KOPT-K1 (cell line): ENCODE measurements around the gene UBAC1.
A peak's percentile ranks its signal among the peaks of the same experiment; 100 is the strongest.

Experiments
- H3K27ac ChIP-seq: fragments of 200-600 bp; sonication (generic); 2 replicates; pipeline ENCODE4 v1.5.1; 2016; ENCODE audit warnings: antibody characterized with exemption, mild to moderate bottlenecking, low read depth, low read length; ENCODE audit not compliant: poor library complexity, severe bottlenecking
- H3K36me3 ChIP-seq: fragments of 200-600 bp; sonication (generic); 2 replicates; pipeline ENCODE4 v1.5.1; 2017; ENCODE audit warnings: antibody characterized with exemption, mild to moderate bottlenecking, low read length, moderate library complexity; ENCODE audit not compliant: insufficient read depth
- H3K9me3 ChIP-seq: fragments of 200-600 bp; sonication (generic); 2 replicates; pipeline ENCODE4 v1.5.1; 2017; ENCODE audit warnings: antibody characterized with exemption, low read length, mild to moderate bottlenecking; ENCODE audit not compliant: insufficient read depth, poor library complexity, severe bottlenecking

The UBAC1 gene, protein sequence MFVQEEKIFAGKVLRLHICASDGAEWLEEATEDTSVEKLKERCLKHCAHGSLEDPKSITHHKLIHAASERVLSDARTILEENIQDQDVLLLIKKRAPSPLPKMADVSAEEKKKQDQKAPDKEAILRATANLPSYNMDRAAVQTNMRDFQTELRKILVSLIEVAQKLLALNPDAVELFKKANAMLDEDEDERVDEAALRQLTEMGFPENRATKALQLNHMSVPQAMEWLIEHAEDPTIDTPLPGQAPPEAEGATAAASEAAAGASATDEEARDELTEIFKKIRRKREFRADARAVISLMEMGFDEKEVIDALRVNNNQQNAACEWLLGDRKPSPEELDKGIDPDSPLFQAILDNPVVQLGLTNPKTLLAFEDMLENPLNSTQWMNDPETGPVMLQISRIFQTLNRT

DNA sequence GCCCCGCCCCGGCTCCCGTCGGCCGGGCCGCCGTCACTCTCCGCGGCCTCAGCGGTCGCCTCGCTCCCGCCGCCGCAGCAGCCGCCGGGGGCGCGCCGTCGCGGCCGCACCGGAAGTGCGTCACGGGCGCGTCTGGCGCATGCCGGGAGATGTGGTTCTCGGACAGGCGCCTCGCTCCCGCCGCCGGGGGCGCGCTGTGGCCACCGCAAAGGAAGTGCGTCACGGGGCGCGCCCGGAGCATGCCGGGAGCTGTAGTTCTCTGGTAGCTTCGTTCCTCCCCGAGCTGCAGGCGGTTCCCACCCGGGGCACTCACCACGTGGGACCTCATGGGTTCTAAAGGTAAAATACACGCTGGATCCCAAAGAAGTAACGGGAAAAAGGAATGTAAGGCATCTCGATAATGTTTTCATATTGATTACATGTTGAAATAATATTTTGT lies at the start of gene UBAC1:
Gene UBAC1, minus strand, starts transcription at position 97 of the 439 bp plus-strand sequence. CDS start 211 bp downstream, outside the sequence.
- peak within 1 kb of the TSS; percentile 56 for H3K27ac ChIP-seq
- no peaks in the 10 kb centered on the region for H3K36me3 ChIP-seq
- no peaks in the 10 kb centered on the region for H3K9me3 ChIP-seq

DNA sequence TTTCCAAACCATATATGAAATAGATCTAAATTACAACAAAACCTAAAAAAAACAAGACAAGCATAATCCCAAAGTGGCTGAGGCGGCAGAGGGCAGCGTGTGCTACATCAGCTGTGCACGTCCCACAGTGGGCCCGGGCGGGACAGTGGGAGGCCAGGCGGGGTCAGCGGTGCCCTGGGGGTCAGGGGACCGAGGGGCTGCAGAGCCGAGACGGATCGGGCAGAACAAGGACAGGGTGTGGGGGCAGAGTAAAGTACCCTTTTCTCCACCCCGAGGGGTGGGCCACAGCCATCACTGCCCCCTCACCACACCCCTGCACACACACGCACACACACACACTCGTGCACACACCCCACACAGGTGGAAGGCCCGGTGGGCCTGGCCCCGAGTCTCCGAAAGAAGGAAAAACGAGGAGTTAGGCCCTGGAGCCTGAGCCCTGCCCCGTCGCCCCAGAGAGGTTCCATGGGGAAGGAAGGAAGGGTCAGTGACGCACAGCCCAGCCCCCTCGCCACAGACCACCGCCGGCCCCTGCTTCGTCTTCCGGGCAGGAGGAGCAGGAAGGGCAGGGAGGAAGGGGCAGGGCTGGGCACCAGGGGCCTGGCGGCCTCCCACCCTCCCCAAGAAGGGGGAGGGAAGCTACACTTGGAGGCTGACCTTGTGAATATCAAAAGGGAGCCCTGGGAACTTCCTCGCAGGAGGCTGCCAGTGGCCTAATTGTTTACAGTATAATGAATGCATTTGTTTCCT lies 49.6 kb upstream of the UBAC1 start:
- H3K9me3 ChIP-seq: no peaks in the 10 kb centered on the region
- H3K27ac ChIP-seq: no peak overlapping the region
- no peaks in the 10 kb centered on the region for H3K36me3 ChIP-seq

DNA sequence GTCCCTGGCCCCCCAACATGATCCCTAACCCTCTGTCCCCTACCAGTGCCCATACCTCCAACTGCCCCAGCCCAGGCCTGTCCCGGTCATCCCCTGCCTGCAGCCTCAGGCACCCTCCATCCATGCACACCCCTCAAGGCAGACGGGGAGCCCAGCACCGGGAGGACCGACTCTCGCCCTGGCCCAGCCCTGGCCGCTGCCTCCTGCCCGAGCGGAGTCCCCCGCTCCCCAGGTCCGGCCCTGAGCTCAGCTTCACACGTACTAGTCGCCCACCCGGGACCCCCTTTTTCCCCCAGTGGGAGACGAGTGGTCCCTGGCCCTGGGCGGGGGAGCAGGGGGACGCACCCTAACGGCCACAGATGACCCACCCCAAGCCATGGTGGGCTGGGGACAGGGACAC lies 49.0 kb upstream of the UBAC1 start:
- no peaks in the 10 kb centered on the region for H3K36me3 ChIP-seq
- no peaks in the 10 kb centered on the region for H3K9me3 ChIP-seq
- H3K27ac ChIP-seq: no peak overlapping the region

DNA sequence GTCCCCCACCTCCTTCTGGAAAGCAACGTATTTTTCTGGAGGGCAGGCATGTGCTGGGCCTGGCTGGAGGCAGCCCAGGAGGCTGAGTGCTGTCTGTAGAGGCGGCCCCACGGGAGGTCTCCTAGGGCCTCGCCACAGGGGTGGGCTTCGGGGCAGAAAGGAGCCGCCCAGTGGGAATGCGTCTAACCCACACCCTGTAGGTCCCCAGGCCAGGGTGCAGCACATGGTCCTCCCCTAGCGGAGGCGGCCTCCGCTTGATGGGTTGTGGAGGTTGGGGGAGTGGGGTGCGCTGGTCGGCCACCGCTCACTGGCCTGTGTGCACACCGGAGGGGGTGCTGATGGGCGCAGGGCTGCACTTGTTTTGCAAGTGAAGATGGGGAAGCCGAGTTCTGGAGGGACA lies 48.3 kb upstream of the UBAC1 start:
- Histone ChIP-seq H3K27ac (no peak overlapping the region), H3K36me3 (no peaks in the 10 kb centered on the region), H3K9me3 (no peaks in the 10 kb centered on the region)

DNA sequence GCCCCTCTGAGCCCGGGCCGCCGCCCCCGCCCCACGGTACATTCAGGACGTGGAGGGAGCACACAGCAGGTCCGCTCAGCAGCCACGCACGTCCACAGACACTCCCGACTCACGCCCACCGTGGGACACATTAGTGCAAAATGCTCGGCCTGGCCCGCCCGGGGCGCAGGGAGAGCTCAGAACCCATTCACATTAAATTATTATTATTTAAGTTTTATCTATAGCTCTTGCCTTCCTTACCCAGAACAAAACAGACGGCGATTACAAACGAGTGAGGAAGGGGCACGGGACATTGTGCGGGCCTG lies 47.5 kb upstream of the UBAC1 start:
- no peak overlapping the region for H3K27ac ChIP-seq

DNA sequence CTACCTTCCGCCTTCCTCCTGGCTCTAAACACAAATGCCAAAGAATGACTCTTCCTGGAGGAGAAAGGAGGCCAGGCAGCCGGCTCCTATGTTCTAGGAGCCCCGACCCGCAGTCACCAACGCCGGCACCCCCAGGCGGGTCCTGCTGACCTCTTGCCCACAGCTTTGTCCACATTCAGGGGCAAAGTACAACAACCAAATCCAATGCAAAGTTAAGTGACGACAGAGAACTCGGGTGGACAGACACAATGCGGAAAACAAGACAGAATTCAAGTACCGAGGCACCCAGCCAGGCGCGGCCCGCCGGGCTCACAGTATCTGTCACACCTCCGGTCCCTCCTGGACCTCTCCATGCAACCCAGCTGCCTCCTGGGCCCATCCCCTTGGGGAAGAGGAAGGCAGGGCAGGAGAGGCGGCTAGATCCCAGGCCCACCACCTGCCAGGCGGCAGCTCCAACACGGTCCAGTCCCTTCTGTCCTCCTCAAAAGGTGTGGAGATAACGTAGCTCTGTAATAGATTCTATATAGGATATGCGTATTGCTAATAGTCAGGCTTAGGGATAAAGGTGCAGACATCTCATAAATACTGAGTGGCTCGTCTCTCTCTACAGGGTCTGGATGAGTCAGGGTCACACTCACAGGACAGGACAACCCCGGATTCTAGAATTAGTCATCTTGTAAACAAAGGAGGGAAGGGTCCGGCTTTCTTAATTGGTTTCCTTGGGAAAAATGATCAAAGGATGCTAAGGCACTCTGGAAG lies 46.9 kb upstream of the UBAC1 start:
- Histone ChIP-seq H3K27ac (no peak overlapping the region), H3K36me3 (no peaks in the 10 kb centered on the region), H3K9me3 (no peaks in the 10 kb centered on the region)

More for the DNA sequence above, 47.5 kb upstream of the UBAC1 start:
- no peaks in the 10 kb centered on the region for H3K9me3 ChIP-seq
- H3K36me3 ChIP-seq: no peaks in the 10 kb centered on the region

DNA sequence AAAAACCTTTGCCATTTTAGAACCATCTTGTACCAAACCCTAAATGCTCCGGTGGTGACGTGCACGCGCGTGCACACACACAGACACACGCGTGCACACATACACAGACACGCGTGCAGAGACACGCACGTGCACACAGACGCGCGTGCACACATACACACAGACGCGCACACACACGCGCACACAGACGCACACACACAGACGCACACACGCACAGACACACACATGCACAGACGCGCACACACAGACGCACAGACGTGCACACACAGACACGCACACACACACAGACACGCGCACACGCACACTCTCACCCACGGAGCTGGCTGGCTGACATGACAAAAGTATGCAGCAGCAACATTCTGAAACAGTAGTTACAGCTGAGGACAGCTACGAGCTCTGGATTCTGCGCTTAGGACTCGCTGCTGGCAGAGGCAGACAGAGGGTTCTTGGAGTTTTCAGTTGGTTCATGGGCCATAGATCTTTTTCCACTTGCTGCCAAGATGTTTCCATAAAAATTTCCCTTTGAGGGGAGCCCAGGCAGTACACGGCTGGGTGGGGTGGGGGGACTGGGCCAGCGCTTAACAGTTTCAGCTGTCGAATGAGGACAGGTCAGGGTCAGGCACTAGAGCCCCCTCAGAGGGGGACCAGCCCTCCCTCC lies 46.2 kb upstream of the UBAC1 start:
- no peaks in the 10 kb centered on the region for H3K9me3 ChIP-seq
- H3K36me3 ChIP-seq: no peaks in the 10 kb centered on the region
- H3K27ac ChIP-seq: no peak overlapping the region

DNA sequence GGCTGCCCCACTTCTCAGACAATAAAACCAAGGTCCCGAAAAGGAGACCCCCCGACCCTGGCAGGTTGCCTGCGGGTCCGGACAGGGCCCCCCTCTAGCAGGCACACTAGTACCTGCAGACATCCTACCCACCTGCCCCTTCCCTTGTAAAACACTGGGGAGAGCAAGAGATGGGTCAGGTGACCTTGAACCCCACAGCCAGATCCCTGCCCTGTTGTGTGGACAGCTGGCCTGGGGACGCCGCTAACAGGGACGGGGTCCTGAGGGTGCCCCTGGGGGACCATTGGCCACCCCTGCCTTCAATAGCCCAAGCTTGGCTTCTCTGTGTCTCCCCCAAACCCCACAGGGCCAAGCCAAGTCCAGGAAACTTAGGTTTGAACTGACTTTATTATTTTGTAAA lies 45.0 kb upstream of the UBAC1 start:
- Histone ChIP-seq H3K36me3 (no peaks in the 10 kb centered on the region), H3K27ac (no peak overlapping the region), H3K9me3 (no peaks in the 10 kb centered on the region)

DNA sequence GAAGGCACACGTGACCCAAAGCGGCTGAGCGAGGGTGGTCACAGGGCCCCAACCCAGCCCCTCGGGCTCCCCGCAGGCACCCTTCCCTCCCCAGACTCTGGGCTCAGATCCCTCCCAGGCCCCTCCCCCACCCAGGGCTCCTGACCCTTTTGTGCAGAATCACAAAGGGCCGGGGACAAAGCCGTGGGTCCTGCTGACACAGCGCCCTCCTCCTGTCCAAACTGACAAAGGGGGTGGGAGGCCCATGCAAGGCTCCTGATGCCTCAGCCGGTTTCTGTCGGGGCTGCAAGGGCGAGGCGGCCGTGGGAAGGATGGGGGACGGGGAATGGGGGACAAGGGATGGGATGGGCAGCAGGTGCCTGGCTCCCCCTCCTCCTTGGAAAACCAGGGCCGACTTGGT lies 43.5 kb upstream of the UBAC1 start:
- Histone ChIP-seq H3K36me3 (no peaks in the 10 kb centered on the region), H3K27ac (no peak overlapping the region), H3K9me3 (no peaks in the 10 kb centered on the region)

DNA sequence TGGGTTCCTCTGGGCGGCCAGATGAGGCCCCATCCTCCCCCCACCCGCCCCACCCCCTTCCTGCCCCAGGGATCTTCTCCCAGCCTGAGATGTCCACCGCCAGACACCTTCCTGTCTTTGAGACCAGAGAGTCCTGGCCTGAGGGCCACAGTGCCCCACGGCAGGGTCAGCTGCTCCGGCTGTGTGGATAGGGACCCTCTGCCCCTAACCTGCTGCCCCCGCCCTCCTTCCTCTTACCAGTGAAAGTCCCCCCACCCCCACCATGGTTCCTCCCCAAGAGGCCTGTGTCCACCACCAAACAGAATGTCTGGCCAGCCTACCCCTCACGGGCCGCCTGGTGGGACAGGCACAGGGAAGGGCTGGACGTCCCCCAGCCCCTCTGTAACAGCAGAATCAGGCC lies 43.0 kb upstream of the UBAC1 start:
- no peaks in the 10 kb centered on the region for H3K9me3 ChIP-seq
- H3K27ac ChIP-seq: no peak overlapping the region
- H3K36me3 ChIP-seq: no peaks in the 10 kb centered on the region

DNA sequence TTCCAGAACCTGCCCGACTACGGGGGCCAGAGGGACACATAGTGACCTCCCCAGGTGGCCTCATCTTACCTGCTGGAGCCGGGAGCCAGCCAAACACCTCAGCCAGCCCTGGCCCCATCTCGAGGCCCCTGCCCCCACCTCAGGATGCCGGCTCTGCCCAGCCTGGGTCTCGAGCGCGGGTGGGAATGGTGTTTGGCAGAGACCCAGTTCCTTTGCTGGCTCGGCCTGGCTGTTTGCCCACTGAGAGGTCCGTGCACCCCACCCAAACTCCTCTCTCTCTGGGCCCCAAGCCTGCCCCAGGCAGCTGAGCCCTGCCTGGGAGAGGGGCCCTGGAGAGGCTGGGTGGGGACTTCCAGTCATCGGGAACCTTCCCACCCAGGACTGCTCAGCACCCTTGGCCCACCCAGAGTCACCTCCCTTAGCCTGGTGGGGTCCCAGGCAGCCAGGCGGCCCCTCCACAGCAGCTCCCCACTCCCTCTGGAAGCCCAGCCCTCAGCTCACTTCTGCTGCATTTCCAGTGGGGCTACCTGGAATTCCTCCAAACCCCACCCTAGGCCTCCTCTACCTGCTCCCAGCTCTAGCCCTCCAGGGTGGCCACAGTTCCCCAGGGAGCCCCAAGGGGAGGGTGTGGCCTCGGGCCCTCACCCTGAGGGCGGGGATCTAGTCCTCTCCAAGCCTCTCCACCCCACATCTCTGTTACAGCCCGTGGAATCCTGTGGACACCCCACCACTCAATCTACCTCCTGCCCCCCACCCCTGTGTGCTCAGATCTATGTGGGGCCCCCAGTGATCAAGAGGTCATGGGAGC lies 42.4 kb upstream of the UBAC1 start:
- Histone ChIP-seq H3K27ac (no peak overlapping the region), H3K36me3 (no peaks in the 10 kb centered on the region), H3K9me3 (no peaks in the 10 kb centered on the region)

DNA sequence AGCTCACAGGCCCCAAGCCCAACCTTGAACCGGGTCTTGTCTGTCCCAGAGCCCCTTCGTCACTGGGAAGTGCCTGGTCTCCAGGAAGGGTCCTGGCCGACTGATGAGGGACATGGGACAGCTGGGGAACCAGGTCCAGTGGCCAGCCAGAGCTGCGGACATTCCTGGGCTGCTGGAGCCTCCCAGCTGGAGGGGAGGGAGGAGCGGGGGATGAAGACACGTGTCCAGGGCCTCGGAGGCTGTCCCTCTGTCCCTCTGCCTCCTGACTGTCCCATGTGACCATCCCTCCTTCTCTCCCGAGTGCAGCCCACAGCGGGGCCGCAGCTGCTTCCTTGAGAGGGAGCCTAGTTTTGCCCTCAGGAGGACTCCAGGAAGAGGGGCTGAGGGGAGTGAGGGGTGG lies 41.7 kb upstream of the UBAC1 start:
- Histone ChIP-seq H3K9me3 (no peaks in the 10 kb centered on the region), H3K36me3 (no peaks in the 10 kb centered on the region), H3K27ac (no peak overlapping the region)

DNA sequence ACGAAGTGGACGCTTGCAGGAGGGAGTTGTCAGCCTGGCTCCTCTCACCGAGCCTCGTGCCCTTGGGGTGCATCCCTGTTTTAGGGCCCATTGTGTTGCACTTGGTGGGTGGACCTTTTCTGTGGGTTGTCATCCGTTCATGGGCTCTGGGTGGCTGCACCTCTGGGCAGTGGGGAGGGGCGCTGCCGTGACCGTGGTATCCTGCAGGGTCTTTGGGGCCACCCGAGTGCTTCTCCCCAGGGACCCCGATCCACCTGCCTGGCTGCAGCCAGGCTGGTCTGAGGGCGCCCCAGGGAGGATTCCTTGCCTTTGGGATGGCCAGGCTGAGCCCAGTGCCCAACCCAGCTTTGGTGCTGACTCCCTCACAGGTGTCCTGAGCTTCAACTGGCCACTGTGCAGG lies 41.0 kb upstream of the UBAC1 start:
- Histone ChIP-seq H3K36me3 (no peaks in the 10 kb centered on the region), H3K27ac (no peak overlapping the region), H3K9me3 (no peaks in the 10 kb centered on the region)

DNA sequence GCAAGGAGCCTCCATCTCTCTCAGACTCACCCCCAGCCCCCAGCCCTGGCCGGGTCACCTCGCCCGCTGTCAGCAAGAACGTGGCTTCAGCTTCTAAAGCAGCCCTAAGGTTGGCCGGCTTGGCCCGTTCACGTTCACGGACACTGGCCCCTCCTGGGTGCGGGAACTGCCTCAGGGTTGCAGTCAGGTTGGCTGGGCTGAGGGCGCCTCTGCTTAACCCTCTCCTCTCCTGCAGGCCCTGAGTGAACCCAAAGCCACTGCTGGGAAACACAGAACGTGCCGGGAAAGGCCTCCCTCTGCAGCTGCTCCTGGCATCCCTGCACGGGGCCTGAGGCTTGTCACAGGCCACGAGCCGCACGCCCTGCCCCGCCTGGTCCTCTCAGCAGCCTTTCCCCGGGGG lies 40.1 kb upstream of the UBAC1 start:
- Histone ChIP-seq H3K27ac (no peak overlapping the region), H3K36me3 (no peaks in the 10 kb centered on the region), H3K9me3 (no peaks in the 10 kb centered on the region)
